GM13976 (cell line): ENCODE results near the gene ANAPC1.
"Not testable (repeated sequence)": the region's sequence is repeated elsewhere in the genome, so short reads cannot be mapped to it uniquely, and the experiment has no call there.

Experiments
- DNase-seq: peaks from one replicate; pipeline ENCODE4 v3.0.0; 2012; ENCODE audit warnings: low spot score
- CTCF ChIP-seq: IDR thresholded peaks from 2 replicates; pipeline ENCODE4 v1.5.1; 2012; ENCODE audit warnings: borderline replicate concordance, mild to moderate bottlenecking; ENCODE audit not compliant: insufficient read depth; ENCODE audit errors: extremely low read depth, missing control alignments, control extremely low read depth
- in situ Hi-C: fragments of 300-500 bp; cut with MboI; formaldehyde crosslinking; loops from one replicate; pipeline ENCODE4 v1.12.0; 2022; ENCODE audit warnings: low sequenced_read_pairs, mixed read lengths, inconsistent platforms; ENCODE audit not compliant: unreplicated experiment

ANAPC1 gene

GRCh38 chr2:111923276-111923804 lies 39.3 kb upstream of the ANAPC1 start:
- DNase-seq, result no peak
- no peak for TF ChIP-seq CTCF
- in situ Hi-C loops, result no loop called here

- in situ Hi-C loops, result no loop called here
- no peak for DNase-seq
- TF ChIP-seq CTCF, result no peak
These were observed 36.0 kb upstream of the ANAPC1 start for GRCh38 chr2:111919794-111920608.

- no peak for TF ChIP-seq CTCF
- DNase-seq, result no peak
- in situ Hi-C loops, result no loop called here
These were observed 35.4 kb upstream of the ANAPC1 start for GRCh38 chr2:111919365-111919764.

- no peak for DNase-seq
- TF ChIP-seq CTCF, result no peak
- in situ Hi-C loops, result no loop called here
These were observed 34.4 kb upstream of the ANAPC1 start for GRCh38 chr2:111918383-111918806.

- in situ Hi-C loops, result no loop called here
- no peak for DNase-seq
- TF ChIP-seq CTCF, result no peak
These were observed 33.1 kb upstream of the ANAPC1 start for GRCh38 chr2:111917106-111917505.

- in situ Hi-C loops, result no loop called here
- DNase-seq, result no peak
- TF ChIP-seq CTCF, result no peak
These were observed 28.6 kb upstream of the ANAPC1 start for GRCh38 chr2:111912547-111912946.

- DNase-seq, in situ Hi-C loops: not testable (repeated sequence)
These were observed 27.4 kb upstream of the ANAPC1 start for GRCh38 chr2:111911295-111911977.
